IMR-90 (cell line): ENCODE data around the gene DOCK9. TPM values are rescaled to one million over a fixed set of nuclear protein-coding genes. Genes with fewer than 3 reads are reported as not detected.

Experiments used
- ATAC-seq: fragments of 200-7000 bp; cut with Tn5 transposase; 2 replicates; pipeline ENCODE4 v1.9.1; 2020; ENCODE audit warnings: low read depth, mild to moderate bottlenecking, moderate library complexity
- BruUV-seq: library from RNA; stranded (reverse); fragments of 400-500 nt; replicated peaks from 2 replicates; lab custom pipeline; 2021; lab: Mats Ljungman, UMichigan
- CTCF ChIA-PET: fragments of 300-600 bp; formaldehyde crosslinking; extraction: SDS; loops from one replicate; lab custom pipeline; 2021; ENCODE audit warnings: antibody characterized with exemption; lab: Yijun Ruan, JAX
- POLR2A ChIA-PET: fragments of 300-600 bp; sonication (Branson Sonifier 250); formaldehyde crosslinking; loops from one replicate; lab custom pipeline; 2022; ENCODE audit warnings: antibody characterized with exemption; ENCODE audit not compliant: unreplicated experiment; lab: Charles Lee
- DNase-seq: peaks from one replicate; pipeline ENCODE4 v3.0.0; 2013
- H2AFZ ChIP-seq: replicated peaks from 2 replicates; pipeline ENCODE3; 2013; ENCODE audit warnings: low read length, mild to moderate bottlenecking; ENCODE audit not compliant: poor library complexity
- H2AK5ac ChIP-seq: 2 replicates; pipeline ENCODE4 v1.6.1; 2013; ENCODE audit warnings: low read depth, low read length, inconsistent platforms
- H2AK9ac ChIP-seq: replicated peaks from 2 replicates; pipeline ENCODE3; 2013; ENCODE audit warnings: mild to moderate bottlenecking, low read depth, low read length, moderate library complexity; ENCODE audit not compliant: poor library complexity
- H2BK120ac ChIP-seq: 2 replicates; pipeline ENCODE4 v1.6.1; 2013; ENCODE audit warnings: low read depth, low read length, inconsistent platforms
- H2BK15ac ChIP-seq: 3 replicates; pipeline ENCODE4 v1.6.1; 2013; ENCODE audit warnings: low read depth, low read length, inconsistent platforms
- H2BK20ac ChIP-seq: 2 replicates; pipeline ENCODE4 v1.6.1; 2013; ENCODE audit warnings: low read depth, mild to moderate bottlenecking, inconsistent platforms, low read length, moderate library complexity
- H2BK5ac ChIP-seq: 2 replicates; pipeline ENCODE4 v1.6.1; 2013; ENCODE audit warnings: mild to moderate bottlenecking, low read depth, low read length, inconsistent platforms; ENCODE audit not compliant: poor library complexity, severe bottlenecking
- H3K14ac ChIP-seq: replicated peaks from 2 replicates; pipeline ENCODE4 v1.6.1; 2013; ENCODE audit warnings: low read depth, low read length, inconsistent platforms
- H3K18ac ChIP-seq: 2 replicates; pipeline ENCODE4 v1.6.1; 2013; ENCODE audit warnings: low read depth, low read length, control low read depth
- H3K23ac ChIP-seq: 2 replicates; pipeline ENCODE4 v1.6.1; 2013; ENCODE audit warnings: low read depth, low read length, inconsistent platforms
- H3K27ac ChIP-seq: 2 replicates; pipeline ENCODE4 v1.5.1; 2013; ENCODE audit warnings: mild to moderate bottlenecking, control low read depth, low read length; ENCODE audit not compliant: insufficient read depth
- H3K27me3 ChIP-seq: 2 replicates; pipeline ENCODE4 v1.6.1; 2013; ENCODE audit warnings: low read length; ENCODE audit not compliant: control insufficient read depth, insufficient read depth
- H3K36me3 ChIP-seq: 2 replicates; pipeline ENCODE4 v1.6.1; 2013; ENCODE audit warnings: low read length, mixed read lengths; ENCODE audit not compliant: control insufficient read depth, insufficient read depth
- H3K4ac ChIP-seq: 2 replicates; pipeline ENCODE4 v1.6.1; 2013; ENCODE audit warnings: low read depth, low read length, inconsistent platforms
- H3K4me1 ChIP-seq: 2 replicates; pipeline ENCODE4 v1.6.1; 2013; ENCODE audit warnings: low read length, mixed read lengths; ENCODE audit not compliant: control insufficient read depth, insufficient read depth
- H3K4me2 ChIP-seq: 2 replicates; pipeline ENCODE4 v1.6.1; 2013; ENCODE audit warnings: low read depth, mild to moderate bottlenecking, control low read depth, low read length, moderate library complexity
- H3K4me3 ChIP-seq: 2 replicates; pipeline ENCODE4 v1.5.1; 2013; ENCODE audit warnings: low read depth, mild to moderate bottlenecking, control low read depth, low read length, moderate library complexity; ENCODE audit not compliant: insufficient read depth
- H3K56ac ChIP-seq: 2 replicates; pipeline ENCODE4 v1.6.1; 2013; ENCODE audit warnings: low read length, inconsistent platforms; ENCODE audit not compliant: insufficient read depth; ENCODE audit errors: extremely low read depth
- H3K79me1 ChIP-seq, 2 experiments: 2 replicates each; pipeline ENCODE4 v1.6.1; 2013; ENCODE audit warnings: low read length in 2 of 2, inconsistent platforms in 1 of 2, low read depth in 1 of 2
- H3K9ac ChIP-seq: 2 replicates; pipeline ENCODE4 v1.6.1; 2013; ENCODE audit warnings: low read depth, low read length, control low read depth
- H3K9me1 ChIP-seq: 2 replicates; pipeline ENCODE4 v1.6.1; 2013; ENCODE audit warnings: low read length, inconsistent platforms; ENCODE audit not compliant: insufficient read depth
- H3K9me3 ChIP-seq: 2 replicates; pipeline ENCODE4 v1.6.1; 2013; ENCODE audit warnings: low read length; ENCODE audit not compliant: control insufficient read depth, insufficient read depth
- H4K20me1 ChIP-seq: 2 replicates; pipeline ENCODE4 v1.6.1; 2013; ENCODE audit warnings: low read length, inconsistent platforms; ENCODE audit not compliant: insufficient read depth
- H4K5ac ChIP-seq: 2 replicates; pipeline ENCODE4 v1.6.1; 2013; ENCODE audit warnings: mild to moderate bottlenecking, low read depth, low read length, control low read depth
- H4K8ac ChIP-seq, 2 experiments: 2 replicates each; pipeline ENCODE4 v1.6.1; 2013; ENCODE audit warnings: low read depth in 2 of 2, low read length in 2 of 2, control low read depth in 1 of 2, inconsistent platforms in 1 of 2
- H4K91ac ChIP-seq: 2 replicates; pipeline ENCODE4 v1.6.1; 2013; ENCODE audit warnings: low read depth, low read length, inconsistent platforms; ENCODE audit not compliant: insufficient read depth
- BHLHE40 ChIP-seq: fragments of 150-350 bp; IDR thresholded peaks from 2 replicates; pipeline ENCODE4 v1.6.1; 2016; ENCODE audit warnings: mild to moderate bottlenecking, low read depth, low read length
- CHD1 ChIP-seq: IDR thresholded peaks from 2 replicates; pipeline ENCODE4 v1.6.1; 2012; ENCODE audit warnings: low read depth, low read length, improper control_type of control experiment
- FOS ChIP-seq: fragments of 150-350 bp; IDR thresholded peaks from 2 replicates; pipeline ENCODE4 v1.6.1; 2016; ENCODE audit warnings: low read depth, low read length
- MAFK ChIP-seq: IDR thresholded peaks from 2 replicates; pipeline ENCODE4 v1.6.1; 2012; ENCODE audit warnings: low read depth, low read length, improper control_type of control experiment
- MAZ ChIP-seq: IDR thresholded peaks from 2 replicates; pipeline ENCODE4 v1.6.1; 2012; ENCODE audit warnings: low read depth, mild to moderate bottlenecking, low read length, improper control_type of control experiment, moderate library complexity, borderline replicate concordance
- MXI1 ChIP-seq: IDR thresholded peaks from 2 replicates; pipeline ENCODE4 v1.6.1; 2012; ENCODE audit warnings: low read depth, mild to moderate bottlenecking, low read length, moderate library complexity, borderline replicate concordance
- NFE2L2 ChIP-seq: fragments of 150-350 bp; IDR thresholded peaks from 2 replicates; pipeline ENCODE4 v1.6.1; 2016; ENCODE audit warnings: low read depth, mild to moderate bottlenecking, low read length
- POLR2A ChIP-seq: IDR thresholded peaks from 2 replicates; pipeline ENCODE4 v1.6.1; 2012; ENCODE audit warnings: mild to moderate bottlenecking, low read depth, low read length
- RAD21 ChIP-seq: IDR thresholded peaks from 2 replicates; pipeline ENCODE4 v1.6.1; 2012; ENCODE audit warnings: low read length, improper control_type of control experiment
- RCOR1 ChIP-seq: IDR thresholded peaks from 2 replicates; pipeline ENCODE4 v1.6.1; 2012; ENCODE audit warnings: mild to moderate bottlenecking, low read length, improper control_type of control experiment; ENCODE audit not compliant: insufficient replicate concordance
- RFX5 ChIP-seq: IDR thresholded peaks from 2 replicates; pipeline ENCODE4 v1.8.0; 2012; ENCODE audit warnings: low read depth, mild to moderate bottlenecking, low read length, moderate library complexity
- SMC3 ChIP-seq: fragments of 150-350 bp; IDR thresholded peaks from 2 replicates; pipeline ENCODE4 v1.6.1; 2016; ENCODE audit warnings: low read depth, mild to moderate bottlenecking, antibody characterized with exemption, low read length, moderate library complexity
- WGBS, 2 experiments: methylation state at CpG; one replicate each; pipeline versions ENCODE4 v1.1.5 to v1.1.7; 2013; ENCODE audit warnings: missing lambda C conversion rate in 2 of 2; ENCODE audit not compliant: insufficient read length in 1 of 2; ENCODE audit errors: extremely low coverage in 2 of 2; 5-methylcytosine and 5-hydroxymethylcytosine counted together
- dilution Hi-C: fragments of 300-500 bp; cut with HindIII; formaldehyde crosslinking; loops from one replicate; pipeline ENCODE4 v1.14.3; 2018; ENCODE audit warnings: low sequenced_read_pairs; ENCODE audit not compliant: unreplicated experiment
- in situ Hi-C: fragments of 300-500 bp; cut with MboI; formaldehyde crosslinking; loops from 3 replicates; pipeline ENCODE4 v1.14.3; 2019; ENCODE audit warnings: low sequenced_read_pairs, inconsistent platforms, mixed read lengths
- intact Hi-C: fragments of 100-400 bp; cut with micrococcal nuclease; formaldehyde crosslinking; loops from 2 replicates; pipeline ENCODE4 v1.10.0; 2022
- polyA plus RNA-seq, 3 experiments: library from polyadenylated mRNA; depleted of rRNA; stranded (reverse); fragments of >200 nt; gene quantifications; 2 replicates each; pipeline ENCODE4 v1.2.3, GENCODE V29; 2012; ENCODE audit warnings: low replicate concordance in 1 of 3
- total RNA-seq: library from RNA; depleted of rRNA; stranded (reverse); fragments of >200 nt; gene quantifications from 2 replicates; pipeline ENCODE4 v1.2.3, GENCODE V29; 2012
- TF ChIP-seq, protein P1 (sequence below): fragments of 150-350 bp; IDR thresholded peaks from 2 replicates; pipeline ENCODE4 v1.6.1; 2017; ENCODE audit warnings: mild to moderate bottlenecking, antibody characterized with exemption, low read length, low read depth
- TF ChIP-seq, protein P2 (sequence below): conservative IDR thresholded peaks from 2 replicates; pipeline ENCODE4 v1.5.1; 2012; ENCODE audit warnings: mild to moderate bottlenecking, low read depth, low read length, improper control_type of control experiment
- TF ChIP-seq, protein P3 (sequence below): fragments of 150-350 bp; IDR thresholded peaks from 2 replicates; pipeline ENCODE4 v1.6.1; 2016; ENCODE audit warnings: low read depth, mild to moderate bottlenecking, low read length, moderate library complexity, borderline replicate concordance

The DOCK9 gene
- total and polyA plus RNA-seq, 2 of the 4 experiments (the other 2 are of a cell fraction) = 4.8 to 7.2 TPM

DNA sequence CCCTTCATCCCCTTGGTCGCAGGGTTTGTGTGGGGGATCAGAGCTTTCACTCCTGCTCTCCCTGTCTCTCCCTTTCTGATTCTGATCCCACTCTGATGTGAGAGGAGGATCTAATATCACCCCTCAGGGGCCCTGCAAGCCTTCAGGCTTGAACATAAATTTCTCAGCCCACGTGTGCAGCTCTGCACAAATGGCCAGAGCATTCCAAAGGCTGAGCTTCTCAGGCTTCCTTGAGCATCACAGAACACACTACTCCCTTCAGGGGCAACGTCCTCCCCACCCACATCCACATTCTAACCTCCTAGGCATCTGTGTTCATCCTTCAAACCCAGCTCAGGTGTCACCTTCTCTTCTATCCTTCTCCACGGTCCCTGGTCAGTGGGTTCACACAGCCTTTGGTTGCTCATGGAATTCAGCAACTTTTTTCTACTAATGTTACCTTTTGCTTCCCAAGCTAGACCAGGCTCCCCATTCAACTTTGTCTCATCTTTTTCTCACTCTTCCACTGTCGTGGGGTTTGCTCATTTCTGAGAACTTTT lies 24.4 kb upstream of the DOCK9 start:
- Histone ChIP-seq H3K18ac (no peak overlapping the region), H3K23ac (no peak overlapping the region), H3K79me1 (peaks cover 0 to 13% of the 10 kb centered on the region in 2 experiments; a peak in 2 of 4 replicates), H4K91ac (no peak overlapping the region), H2BK20ac (no peak overlapping the region), H3K9me3 (no peaks in the 10 kb centered on the region), H3K4me2 (no peak overlapping the region), H3K36me3 (no peaks in the 10 kb centered on the region), H3K27ac (no peak overlapping the region), H4K5ac (no peak overlapping the region), H3K56ac (no peak overlapping the region), H2BK120ac (no peak overlapping the region), H4K20me1 (no peaks in the 10 kb centered on the region), H3K27me3 (peaks cover 9% of the 10 kb centered on the region; the same call in 1 of the 2 replicates), H3K9me1 (peaks cover 12% of the 10 kb centered on the region; the same call in 1 of the 2 replicates), H3K4me3 (no peak overlapping the region), H3K14ac (no peak overlapping the region), H2AFZ (no peak overlapping the region), H2BK5ac (no peak overlapping the region), H3K4me1 (no peaks in the 10 kb centered on the region), H3K9ac (no peak overlapping the region), H3K4ac (no peak overlapping the region), H2AK5ac (no peak overlapping the region), H2AK9ac (no peak overlapping the region), H4K8ac (no peak overlapping the region), H2BK15ac (no peak overlapping the region)
- no peak for DNase-seq
- CTCF ChIA-PET = no interaction called here
- in situ Hi-C loops (no loop called here), dilution Hi-C loops (no loop called here), intact Hi-C loops (no loop called here)
- no peak for ATAC-seq
- 10% methylated on average over 2 of the region's 5 CpGs; no CpG with 5 or more reads in 1 of the 2 experiments for WGBS, 2 experiments
- TF ChIP-seq, protein P1, sequence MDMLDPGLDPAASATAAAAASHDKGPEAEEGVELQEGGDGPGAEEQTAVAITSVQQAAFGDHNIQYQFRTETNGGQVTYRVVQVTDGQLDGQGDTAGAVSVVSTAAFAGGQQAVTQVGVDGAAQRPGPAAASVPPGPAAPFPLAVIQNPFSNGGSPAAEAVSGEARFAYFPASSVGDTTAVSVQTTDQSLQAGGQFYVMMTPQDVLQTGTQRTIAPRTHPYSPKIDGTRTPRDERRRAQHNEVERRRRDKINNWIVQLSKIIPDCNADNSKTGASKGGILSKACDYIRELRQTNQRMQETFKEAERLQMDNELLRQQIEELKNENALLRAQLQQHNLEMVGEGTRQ = no peak
- TF ChIP-seq NFE2L2 = no peak
- no peak for TF ChIP-seq FOS
- no peak for TF ChIP-seq POLR2A
- TF ChIP-seq RAD21 = no peak
- TF ChIP-seq, protein P2, sequence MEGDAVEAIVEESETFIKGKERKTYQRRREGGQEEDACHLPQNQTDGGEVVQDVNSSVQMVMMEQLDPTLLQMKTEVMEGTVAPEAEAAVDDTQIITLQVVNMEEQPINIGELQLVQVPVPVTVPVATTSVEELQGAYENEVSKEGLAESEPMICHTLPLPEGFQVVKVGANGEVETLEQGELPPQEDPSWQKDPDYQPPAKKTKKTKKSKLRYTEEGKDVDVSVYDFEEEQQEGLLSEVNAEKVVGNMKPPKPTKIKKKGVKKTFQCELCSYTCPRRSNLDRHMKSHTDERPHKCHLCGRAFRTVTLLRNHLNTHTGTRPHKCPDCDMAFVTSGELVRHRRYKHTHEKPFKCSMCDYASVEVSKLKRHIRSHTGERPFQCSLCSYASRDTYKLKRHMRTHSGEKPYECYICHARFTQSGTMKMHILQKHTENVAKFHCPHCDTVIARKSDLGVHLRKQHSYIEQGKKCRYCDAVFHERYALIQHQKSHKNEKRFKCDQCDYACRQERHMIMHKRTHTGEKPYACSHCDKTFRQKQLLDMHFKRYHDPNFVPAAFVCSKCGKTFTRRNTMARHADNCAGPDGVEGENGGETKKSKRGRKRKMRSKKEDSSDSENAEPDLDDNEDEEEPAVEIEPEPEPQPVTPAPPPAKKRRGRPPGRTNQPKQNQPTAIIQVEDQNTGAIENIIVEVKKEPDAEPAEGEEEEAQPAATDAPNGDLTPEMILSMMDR = no peak
- TF ChIP-seq, protein P3, sequence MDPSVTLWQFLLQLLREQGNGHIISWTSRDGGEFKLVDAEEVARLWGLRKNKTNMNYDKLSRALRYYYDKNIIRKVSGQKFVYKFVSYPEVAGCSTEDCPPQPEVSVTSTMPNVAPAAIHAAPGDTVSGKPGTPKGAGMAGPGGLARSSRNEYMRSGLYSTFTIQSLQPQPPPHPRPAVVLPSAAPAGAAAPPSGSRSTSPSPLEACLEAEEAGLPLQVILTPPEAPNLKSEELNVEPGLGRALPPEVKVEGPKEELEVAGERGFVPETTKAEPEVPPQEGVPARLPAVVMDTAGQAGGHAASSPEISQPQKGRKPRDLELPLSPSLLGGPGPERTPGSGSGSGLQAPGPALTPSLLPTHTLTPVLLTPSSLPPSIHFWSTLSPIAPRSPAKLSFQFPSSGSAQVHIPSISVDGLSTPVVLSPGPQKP = no peak
- no peak for TF ChIP-seq BHLHE40
- TF ChIP-seq MXI1 = no peak
- TF ChIP-seq RFX5 = no peak
- TF ChIP-seq SMC3 = no peak
- TF ChIP-seq MAFK = no peak
- no peak for TF ChIP-seq MAZ
- TF ChIP-seq RCOR1 = no peak
- no peak for TF ChIP-seq CHD1
- POLR2A ChIA-PET = no interaction called here
- BruUV-seq = no TSS peak
